ENCODE results near the gene STK26. TPM values are rescaled to one million over a fixed set of nuclear protein-coding genes. Genes with fewer than 3 reads are reported as not detected.

The STK26 gene
- total RNA-seq (10 to 100 TPM; 38.1 to 41.7 TPM), polyA plus RNA-seq (10 to 100 TPM; 48.5 to 57.2 TPM)

DNA sequence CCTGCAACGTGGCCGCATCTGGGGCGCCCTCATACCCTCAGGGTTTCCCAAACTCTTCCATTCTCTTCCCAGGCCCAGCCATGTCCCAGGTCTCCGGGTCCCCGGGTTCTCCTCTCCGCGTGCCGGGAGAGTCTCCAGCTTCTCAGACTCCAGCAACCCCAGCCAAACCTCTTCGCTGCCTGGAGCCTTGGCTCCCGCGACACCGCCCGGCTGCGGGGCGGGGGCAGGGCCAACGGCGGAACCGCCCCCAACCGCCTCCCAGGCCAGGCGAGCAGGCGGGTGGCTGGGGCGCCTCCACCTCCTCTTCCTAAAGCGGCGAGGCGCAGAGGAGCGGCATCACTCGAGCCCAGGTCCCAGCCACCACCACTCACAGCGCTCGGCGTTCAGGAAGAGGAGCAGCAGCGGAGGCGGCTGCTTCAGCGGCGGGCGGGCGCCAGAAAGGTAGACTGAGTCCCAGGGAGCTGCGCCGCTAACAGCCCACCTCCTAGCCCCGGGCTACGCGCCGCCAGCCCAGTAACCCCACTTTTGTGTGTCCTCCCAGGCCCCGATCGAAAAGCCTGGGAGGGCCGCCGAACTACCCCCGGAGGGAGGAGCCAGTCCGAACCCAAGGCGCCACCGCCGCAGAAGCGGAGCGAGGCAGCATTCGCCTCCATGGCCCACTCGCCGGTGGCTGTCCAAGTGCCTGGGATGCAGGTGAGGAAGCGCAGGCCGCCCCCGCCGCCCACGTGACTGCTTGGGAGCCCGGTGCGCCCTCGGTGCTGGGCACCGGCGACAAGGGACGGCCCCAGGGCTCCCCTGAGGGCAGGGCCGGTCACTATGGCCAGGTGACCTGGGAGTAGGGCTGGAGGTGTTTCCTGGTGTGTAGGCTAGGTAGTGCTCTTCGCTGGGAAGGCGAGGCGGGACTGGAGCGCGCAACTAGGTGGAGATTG is at the start of gene STK26:
Gene STK26 (plus strand): TSS at position 336 of the 929 bp plus-strand sequence. CDS start 316 bp downstream, at position 652.
- intact Hi-C loops (cut with micrococcal nuclease): loop anchor here (1.0 to 2.0 kb wide), 4 partner anchors 36 to 466 kb away; partner anchors contain the start of genes MBNL3 and RAP2C
- Histone ChIP-seq H3K27ac (ENCODE audit: low read depth, low read length) (peak within 1 kb of the TSS; percentile 75), H3K9me3 (ENCODE audit: control insufficient read depth in 1 of 2, low read length in 2 of 2) (no peaks in the 10 kb centered on the region), H3K4me1 (ENCODE audit: insufficient read depth, low read length) (peaks cover 26% of the 10 kb centered on the region), H3K27me3 (ENCODE audit: insufficient read depth, low read length) (no peaks in the 10 kb centered on the region), H3K36me3 (ENCODE audit: insufficient read depth, low read length) (no peaks in the 10 kb centered on the region), H3K4me3 (ENCODE audit: low read length in 2 of 2) (peak within 1 kb of the TSS; percentile 29 to 76)
- DNase-seq: peak; percentile 75 to 80 (median 78)
- peaks cover 12 to 38% (median 25%) of the 10 kb centered on the region in 4 donors for H3K4me1 Mint-ChIP-seq
- peaks cover 0 to 6% of the 10 kb centered on the region in 2 donors for H3K36me3 Mint-ChIP-seq
- peak within 1 kb of the TSS; percentile 90 to 96 (median 94) for H3K27ac Mint-ChIP-seq
- H3K9me3 Mint-ChIP-seq: no peaks in the 10 kb centered on the region
- POLR2A ChIA-PET (ENCODE audit: partially characterized antibody): interaction anchor here (1.1 to 2.8 kb wide), 10 partner anchors 9 to 465 kb away, joined by 3 to 23 read pairs (median 4); partner anchors contain the start of gene RAP2C
- peak within 1 kb of the TSS; percentile 91 to 96 (median 94) for H3K4me3 Mint-ChIP-seq
- CTCF ChIA-PET (ENCODE audit: partially characterized antibody): interaction anchor here (1.0 to 1.7 kb wide), 5 partner anchors 9 to 181 kb away, joined by 3 to 6 read pairs (median 4); no protein-coding TSS in a partner anchor
- no peaks in the 10 kb centered on the region for H3K27me3 Mint-ChIP-seq

DNA sequence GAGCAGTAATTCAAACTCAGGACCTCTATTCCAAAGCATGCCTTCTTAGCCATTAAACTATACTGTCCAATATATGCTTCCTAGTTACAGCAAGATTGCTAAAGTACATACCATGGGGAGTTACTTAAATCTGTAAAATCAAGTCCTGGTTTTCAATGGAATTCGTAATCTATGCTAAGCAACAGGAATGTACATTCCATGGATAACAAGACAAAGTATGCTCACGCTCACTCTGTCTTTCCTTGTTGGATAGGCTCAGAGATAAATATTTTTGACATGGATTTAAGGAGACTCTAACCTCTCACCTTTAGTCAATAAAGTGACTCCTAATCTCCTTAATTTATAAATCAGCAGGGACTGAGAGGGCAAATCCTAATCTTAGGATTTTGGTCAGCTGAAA is 47.3 kb upstream of the STK26 start:
- no peak overlapping the region for H3K27ac Mint-ChIP-seq
- POLR2A ChIA-PET (ENCODE audit: partially characterized antibody): no interaction called here

DNA sequence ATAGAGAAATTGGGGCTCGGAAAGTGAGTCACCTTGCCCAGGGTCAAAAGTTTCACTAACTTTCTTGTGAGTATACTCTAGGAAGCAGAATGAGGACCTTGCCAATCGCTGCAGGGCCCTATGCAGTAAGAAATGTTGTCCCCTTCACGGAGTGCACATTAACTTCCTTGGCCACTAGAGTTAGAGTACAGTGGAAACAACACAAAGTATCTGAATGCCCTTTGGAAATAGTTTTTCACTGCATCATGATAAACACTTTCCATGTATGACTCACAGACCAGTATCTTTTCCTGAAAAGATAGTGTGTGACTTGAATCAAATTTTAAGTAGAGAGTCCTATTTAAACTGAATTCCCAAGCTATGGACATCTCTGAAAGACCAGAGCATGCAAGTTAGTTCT is 45.5 kb upstream of the STK26 start:
- no peak for DNase-seq
- intact Hi-C loops (cut with micrococcal nuclease): no loop called here

More for the DNA sequence above, 47.3 kb upstream of the STK26 start:
- intact Hi-C loops (cut with micrococcal nuclease): no loop called here
- H3K36me3 ChIP-seq (ENCODE audit: insufficient read depth, low read length): no peaks in the 10 kb centered on the region
- no peaks in the 10 kb centered on the region for H3K9me3 Mint-ChIP-seq
- H3K4me1 ChIP-seq (ENCODE audit: insufficient read depth, low read length): no peaks in the 10 kb centered on the region
- no peak overlapping the region for H3K27ac ChIP-seq (ENCODE audit: low read depth, low read length)
- no peaks in the 10 kb centered on the region for H3K9me3 ChIP-seq (ENCODE audit: control insufficient read depth in 1 of 2, low read length in 2 of 2)
- CTCF ChIA-PET (ENCODE audit: partially characterized antibody): no interaction called here
- no peak for DNase-seq
- H3K4me3 ChIP-seq (ENCODE audit: low read length in 2 of 2): no peak overlapping the region
- peaks cover 0 to under 1% (median 0%) of the 10 kb centered on the region in 4 donors for H3K4me1 Mint-ChIP-seq
- no peaks in the 10 kb centered on the region for H3K27me3 Mint-ChIP-seq
- no peaks in the 10 kb centered on the region for H3K27me3 ChIP-seq (ENCODE audit: insufficient read depth, low read length)
- H3K36me3 Mint-ChIP-seq: no peaks in the 10 kb centered on the region
- H3K4me3 Mint-ChIP-seq: no peak overlapping the region

DNA sequence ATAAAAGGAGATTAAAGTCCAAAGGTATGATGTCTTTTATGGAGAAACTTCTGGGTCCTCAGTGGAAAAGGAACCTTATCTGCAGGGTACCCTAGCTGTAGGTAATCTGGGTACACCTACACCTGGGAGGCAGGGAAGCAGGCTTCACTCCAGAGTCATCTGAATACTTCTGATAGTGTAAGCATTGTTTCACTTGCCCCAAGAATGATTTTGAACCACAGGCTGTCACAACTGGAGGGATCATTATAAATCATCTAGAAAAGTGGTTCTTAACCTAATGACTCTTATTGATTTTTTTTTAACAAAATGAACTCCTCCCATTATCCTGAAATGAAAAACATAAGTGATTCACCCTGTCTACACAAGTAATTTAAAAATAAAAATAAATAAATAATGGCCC is 44.0 kb upstream of the STK26 start:
- Histone ChIP-seq H3K9me3 (ENCODE audit: control insufficient read depth in 1 of 2, low read length in 2 of 2) (no peaks in the 10 kb centered on the region), H3K27me3 (ENCODE audit: insufficient read depth, low read length) (no peaks in the 10 kb centered on the region), H3K36me3 (ENCODE audit: insufficient read depth, low read length) (no peaks in the 10 kb centered on the region), H3K4me3 (ENCODE audit: low read length in 2 of 2) (no peak overlapping the region), H3K4me1 (ENCODE audit: insufficient read depth, low read length) (peaks cover 3% of the 10 kb centered on the region), H3K27ac (ENCODE audit: low read depth, low read length) (no peak overlapping the region)
- no peak overlapping the region for H3K4me3 Mint-ChIP-seq
- H3K9me3 Mint-ChIP-seq: no peaks in the 10 kb centered on the region
- H3K27me3 Mint-ChIP-seq: no peaks in the 10 kb centered on the region
- H3K36me3 Mint-ChIP-seq: no peaks in the 10 kb centered on the region
- CTCF ChIA-PET (ENCODE audit: partially characterized antibody): interaction anchor here (1.3 kb wide), 1 partner anchor 124 kb away, joined by 3 read pairs; no protein-coding TSS in a partner anchor
- intact Hi-C loops (cut with micrococcal nuclease): no loop called here
- no peak overlapping the region for H3K27ac Mint-ChIP-seq
- H3K4me1 Mint-ChIP-seq: peaks cover 9 to 17% (median 13%) of the 10 kb centered on the region in 4 donors
- DNase-seq: no peak
- POLR2A ChIA-PET (ENCODE audit: partially characterized antibody): no interaction called here

More for the DNA sequence above, 45.5 kb upstream of the STK26 start:
- Histone ChIP-seq H3K27me3 (ENCODE audit: insufficient read depth, low read length) (no peaks in the 10 kb centered on the region), H3K4me3 (ENCODE audit: low read length in 2 of 2) (no peak overlapping the region), H3K27ac (ENCODE audit: low read depth, low read length) (no peak overlapping the region), H3K36me3 (ENCODE audit: insufficient read depth, low read length) (no peaks in the 10 kb centered on the region), H3K9me3 (ENCODE audit: control insufficient read depth in 1 of 2, low read length in 2 of 2) (no peaks in the 10 kb centered on the region), H3K4me1 (ENCODE audit: insufficient read depth, low read length) (no peaks in the 10 kb centered on the region)
- Mint-ChIP-seq H3K27ac (no peak overlapping the region), H3K9me3 (no peaks in the 10 kb centered on the region), H3K36me3 (no peaks in the 10 kb centered on the region), H3K27me3 (no peaks in the 10 kb centered on the region), H3K4me1 (peaks cover 3 to 11% (median 5%) of the 10 kb centered on the region in 4 donors), H3K4me3 (no peak overlapping the region)
- ChIA-PET POLR2A (ENCODE audit: partially characterized antibody) (no interaction called here), CTCF (ENCODE audit: partially characterized antibody) (no interaction called here)

DNA sequence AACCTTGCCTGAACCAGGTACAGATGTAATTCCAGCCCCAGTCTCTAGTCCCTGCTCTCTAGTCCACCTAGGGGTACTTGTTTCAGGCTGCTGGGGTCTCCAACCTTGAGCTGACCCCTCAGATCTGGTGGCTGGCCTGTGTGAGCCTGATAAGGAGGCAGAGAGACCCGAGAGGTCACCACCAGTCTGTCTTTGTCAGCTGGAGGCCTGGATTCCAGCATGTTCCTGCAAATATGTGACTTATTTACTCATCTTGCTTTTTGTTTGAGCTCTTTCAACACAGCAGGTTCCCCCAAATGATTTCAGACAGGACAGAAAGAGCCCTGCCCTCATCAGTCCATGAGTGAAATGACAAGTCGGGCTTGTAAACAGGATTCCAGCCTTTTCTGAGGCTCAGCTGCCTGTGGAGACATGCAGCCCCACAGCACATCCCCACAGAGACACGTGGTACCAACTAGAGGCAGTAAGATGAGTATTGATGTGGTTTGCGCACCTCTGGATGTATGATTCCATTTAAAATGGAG is 37.5 kb upstream of the STK26 start:
- intact Hi-C loops (cut with micrococcal nuclease): loop anchor here (2.0 to 10.0 kb wide), 2 partner anchors 37 to 131 kb away; partner anchors contain the start of gene STK26
- H3K4me1 Mint-ChIP-seq: peaks cover 38 to 69% (median 49%) of the 10 kb centered on the region in 4 donors
- peak overlapping the region in 6 of 8 donors; percentile 5 to 65 (median 26) for H3K4me3 Mint-ChIP-seq
- H3K27me3 Mint-ChIP-seq: no peaks in the 10 kb centered on the region
- H3K27ac ChIP-seq (ENCODE audit: low read depth, low read length): no peak overlapping the region
- ChIA-PET CTCF (ENCODE audit: partially characterized antibody) (interaction anchor here (1.0 to 1.3 kb wide), 5 partner anchors 16 to 234 kb away, joined by 3 to 5 read pairs (median 3); partner anchors contain the start of gene RAP2C), POLR2A (ENCODE audit: partially characterized antibody) (interaction anchor here (2.3 to 2.7 kb wide), 2 partner anchors 32 to 38 kb away, joined by 6 to 14 read pairs; partner anchors contain the start of gene STK26)
- H3K4me3 ChIP-seq (ENCODE audit: low read length in 2 of 2): no peak overlapping the region
- H3K27me3 ChIP-seq (ENCODE audit: insufficient read depth, low read length): no peaks in the 10 kb centered on the region
- H3K36me3 Mint-ChIP-seq: no peaks in the 10 kb centered on the region
- peak overlapping the region; percentile 63 to 86 (median 81) for H3K27ac Mint-ChIP-seq
- peak in 3 of 5 donors; percentile 3 to 38 (median 7) for DNase-seq
- H3K36me3 ChIP-seq (ENCODE audit: insufficient read depth, low read length): no peaks in the 10 kb centered on the region
- H3K9me3 ChIP-seq (ENCODE audit: control insufficient read depth in 1 of 2, low read length in 2 of 2): no peaks in the 10 kb centered on the region
- peaks cover 0 to under 1% (median 0%) of the 10 kb centered on the region in 8 donors for H3K9me3 Mint-ChIP-seq
- H3K4me1 ChIP-seq (ENCODE audit: insufficient read depth, low read length): peaks cover 50% of the 10 kb centered on the region

DNA sequence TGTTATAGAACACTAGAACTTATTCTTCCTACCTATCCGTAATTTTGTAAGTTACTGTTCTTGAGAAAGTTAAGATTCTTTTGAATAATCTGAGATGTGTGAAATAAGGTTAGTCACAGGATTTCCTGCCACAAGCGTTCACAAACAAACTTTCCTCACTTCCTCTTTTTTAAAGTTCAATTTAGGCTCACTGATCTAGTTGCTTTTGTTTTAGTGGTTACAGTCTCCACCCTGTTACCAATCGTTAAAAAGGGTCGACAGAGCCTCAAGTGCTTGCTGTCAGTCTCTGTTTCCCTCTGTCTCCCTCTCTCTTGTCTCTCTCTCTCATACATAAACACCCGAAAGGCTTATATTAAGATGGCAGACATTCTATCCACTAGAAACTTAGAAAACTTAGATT is 35.9 kb upstream of the STK26 start:
- no peaks in the 10 kb centered on the region for H3K36me3 ChIP-seq (ENCODE audit: insufficient read depth, low read length)
- peaks cover 36 to 73% (median 45%) of the 10 kb centered on the region in 4 donors for H3K4me1 Mint-ChIP-seq
- H3K4me1 ChIP-seq (ENCODE audit: insufficient read depth, low read length): peaks cover 50% of the 10 kb centered on the region
- CTCF ChIA-PET (ENCODE audit: partially characterized antibody): no interaction called here
- H3K27ac Mint-ChIP-seq: peak overlapping the region; percentile 90 to 99 (median 91)
- H3K9me3 Mint-ChIP-seq: peaks cover 0 to 4% (median 0%) of the 10 kb centered on the region in 8 donors
- no peak overlapping the region for H3K4me3 ChIP-seq (ENCODE audit: low read length in 2 of 2)
- no peaks in the 10 kb centered on the region for H3K27me3 Mint-ChIP-seq
- POLR2A ChIA-PET (ENCODE audit: partially characterized antibody): interaction anchor here (0.8 to 2.4 kb wide), 3 partner anchors 20 to 36 kb away, joined by 3 to 11 read pairs (median 6); partner anchors contain the start of gene STK26
- peak; percentile 45 to 71 (median 64) for DNase-seq
- peak overlapping the region; percentile 72 to 89 (median 79) for H3K4me3 Mint-ChIP-seq
- H3K27ac ChIP-seq (ENCODE audit: low read depth, low read length): peak overlapping the region; percentile 47
- no peaks in the 10 kb centered on the region for H3K9me3 ChIP-seq (ENCODE audit: control insufficient read depth in 1 of 2, low read length in 2 of 2)
- no peaks in the 10 kb centered on the region for H3K36me3 Mint-ChIP-seq
- no peaks in the 10 kb centered on the region for H3K27me3 ChIP-seq (ENCODE audit: insufficient read depth, low read length)
- intact Hi-C loops (cut with micrococcal nuclease): loop anchor here (1.0 to 10.0 kb wide), 3 partner anchors 36 to 229 kb away; partner anchors contain the start of gene STK26
